Muscle of back (tissue), 13 donors: ENCODE results near the gene MTHFD1. TPM values are rescaled to one million over a fixed set of nuclear protein-coding genes. Genes with fewer than 3 reads are reported as not detected.
"Not testable (repeated sequence)": the region's sequence is repeated elsewhere in the genome, so short reads cannot be mapped to it uniquely, and the experiment has no call there.

Experiments
- DNase-seq, 3 donors: peaks; one replicate each; pipeline versions ENCODE4 v3.0.0 to v3.0.0-alpha.2; 2013
- long read RNA-seq, 9 donors: transcript quantifications; one replicate each; lab custom pipeline, GENCODE V29; 2026
- polyA plus RNA-seq, 10 donors: library from polyadenylated mRNA; unstranded; fragments of 120-200 nt; gene quantifications; one replicate each; pipeline ENCODE4 v1.2.1, GENCODE V29; 2013; ENCODE audit not compliant: insufficient read length in 10 of 10

Gene MTHFD1
- polyA plus RNA-seq: 10 to 100 TPM; 42.4 to 56.2 (median 48.3) TPM
- long read RNA-seq, donor 1, partial matches to known transcripts: 0 of 1 reads
- long read RNA-seq, donor 1, other reads (novel, unspliced or antisense): 0 of 1 reads
- long read RNA-seq, donor 2, partial matches to known transcripts: 0 of 5 reads
- long read RNA-seq, donor 2, other reads (novel, unspliced or antisense): 0 of 5 reads
- long read RNA-seq, donor 3: 0 reads
- long read RNA-seq, donor 4: 0 reads
- long read RNA-seq, donor 5, transcript MTHFD1-201 (28 exons, 3,136 nt): major isoform, 7 of 13 reads
- long read RNA-seq, donor 5, partial matches to known transcripts: 5 of 13 reads
- long read RNA-seq, donor 5, other reads (novel, unspliced or antisense): 0 of 13 reads
- long read RNA-seq, donor 6, transcript MTHFD1-201 (28 exons, 3,136 nt): major isoform, 7 of 15 reads
- long read RNA-seq, donor 6, partial matches to known transcripts: 6 of 15 reads
- long read RNA-seq, donor 6, other reads (novel, unspliced or antisense): 0 of 15 reads
- long read RNA-seq, donor 7, partial matches to known transcripts: 5 of 5 reads
- long read RNA-seq, donor 7, other reads (novel, unspliced or antisense): 0 of 5 reads
- long read RNA-seq, donor 8, partial matches to known transcripts: 0 of 5 reads
- long read RNA-seq, donor 8, other reads (novel, unspliced or antisense): 0 of 5 reads
- long read RNA-seq, donor 9, partial matches to known transcripts: 0 of 1 reads
- long read RNA-seq, donor 9, other reads (novel, unspliced or antisense): 0 of 1 reads

- peak; percentile 99 for DNase-seq
Observed at GRCh38 chr14:64387782-64388532, at the start of gene MTHFD1. Gene MTHFD1 (plus strand): TSS chr14:64388353. CDS start chr14:64388428, 75 bp downstream.

GRCh38 chr14:64338616-64339316, 49.4 kb upstream of the MTHFD1 start:
- peak; percentile 94 to 97 (median 97) for DNase-seq

- DNase-seq: no peak
Observed at GRCh38 chr14:64340560-64341196, 47.5 kb upstream of the MTHFD1 start.

GRCh38 chr14:64347748-64348147, 40.4 kb upstream of the MTHFD1 start:
- DNase-seq: no peak

- no peak for DNase-seq
Observed at GRCh38 chr14:64349741-64350490, 38.2 kb upstream of the MTHFD1 start.

- peak in 1 of 3 donors; percentile 32 for DNase-seq
Observed at GRCh38 chr14:64363265-64363846, 24.8 kb upstream of the MTHFD1 start.

GRCh38 chr14:64364907-64365306, 23.2 kb upstream of the MTHFD1 start:
- DNase-seq: peak in 1 of 3 donors; percentile 7

GRCh38 chr14:64365358-64365889, 22.7 kb upstream of the MTHFD1 start:
- DNase-seq: peak in 1 of 3 donors; percentile 6

- no peak for DNase-seq
Observed at GRCh38 chr14:64369201-64369600, 19.0 kb upstream of the MTHFD1 start.

GRCh38 chr14:64387232-64387781, 846 bp upstream of the MTHFD1 start:
- peak; percentile 7 to 78 (median 38) for DNase-seq

GRCh38 chr14:64388533-64389285, 556 bp downstream of the MTHFD1 start:
- DNase-seq: peak in 1 of 3 donors; percentile 5

- DNase-seq: no peak
Observed at GRCh38 chr14:64391113-64391725, 3.1 kb downstream of the MTHFD1 start.

- no peak for DNase-seq
Observed at GRCh38 chr14:64391986-64392385, 3.8 kb downstream of the MTHFD1 start.

- not testable (repeated sequence) for DNase-seq
Observed at GRCh38 chr14:64393189-64393726, 5.1 kb downstream of the MTHFD1 start.

GRCh38 chr14:64394423-64394822, 6.3 kb downstream of the MTHFD1 start:
- DNase-seq: no peak

GRCh38 chr14:64394977-64395633, 7.0 kb downstream of the MTHFD1 start:
- no peak for DNase-seq
